ENCODE measurements around the gene GMNC.

DNA sequence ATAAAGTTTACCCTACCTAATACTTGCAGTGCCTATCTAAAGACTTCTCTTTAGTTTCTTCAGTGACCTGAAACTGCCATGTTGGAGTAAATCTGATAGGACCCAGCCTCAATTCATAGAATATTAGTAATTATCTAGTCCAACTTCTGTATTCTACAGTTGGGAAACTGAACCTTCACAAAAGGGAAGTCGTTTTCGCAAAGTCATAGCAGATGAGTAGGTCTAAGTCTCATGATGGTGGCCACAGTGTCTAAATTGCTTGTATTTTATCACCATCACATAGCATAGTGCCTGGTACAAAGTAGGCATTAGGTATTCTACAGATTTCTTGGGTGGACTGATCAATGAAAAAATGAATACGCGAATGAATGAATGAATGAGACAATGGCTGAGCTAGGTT, 8.4 kb downstream of the GMNC start:
- TF ChIP-seq POLR2AphosphoS5 (IDR thresholded peaks at IDR 0.05) (no peak), MXI1 (conservative IDR thresholded peaks at IDR 0.05; ENCODE audit: poor library complexity, severe bottlenecking) (no peak)

Measured in neural cell (in vitro differentiated cells).